ENCODE data around the gene ZBTB6.
A peak's percentile ranks its signal among the peaks of the same experiment; 100 is the strongest.

ZBTB6 gene

GRCh38 chr9:122946461-122947005, 33.4 kb upstream of the ZBTB6 start:
- no peak for ATAC-seq

GRCh38 chr9:122944960-122945888, 32.1 kb upstream of the ZBTB6 start:
- no peak for TF ChIP-seq ISL1 (CRISPR knock-in tag; IDR thresholded peaks at IDR 0.05)
- no peak for TF ChIP-seq ZFP30 (CRISPR knock-in tag; IDR thresholded peaks at IDR 0.05)
- TF ChIP-seq CSRNP3 (CRISPR knock-in tag; IDR thresholded peaks at IDR 0.05): no peak
- TF ChIP-seq PPARA (CRISPR knock-in tag; IDR thresholded peaks at IDR 0.05; ENCODE audit: borderline replicate concordance): no peak
- TF ChIP-seq SNAI2 (CRISPR knock-in tag; IDR thresholded peaks at IDR 0.05): no peak
- TF ChIP-seq PATZ1 (CRISPR knock-in tag; IDR thresholded peaks at IDR 0.05; ENCODE audit: borderline replicate concordance): no peak
- no peak for TF ChIP-seq CSDC2 (CRISPR knock-in tag; IDR thresholded peaks at IDR 0.05)
- TF ChIP-seq ESRRG (CRISPR knock-in tag; IDR thresholded peaks at IDR 0.05): no peak
- TF ChIP-seq ARNTL (CRISPR knock-in tag; IDR thresholded peaks at IDR 0.05; ENCODE audit: borderline replicate concordance, low read depth): no peak
- no peak for TF ChIP-seq TCF4 (CRISPR knock-in tag; IDR thresholded peaks at IDR 0.05; ENCODE audit: borderline replicate concordance)
- ATAC-seq: no peak

More at GRCh38 chr9:122946461-122947005, 33.4 kb upstream of the ZBTB6 start:
- TF ChIP-seq ZFP3 (CRISPR knock-in tag; IDR thresholded peaks at IDR 0.05): no peak
- no peak for TF ChIP-seq TSHZ2 (CRISPR knock-in tag; IDR thresholded peaks at IDR 0.05)

GRCh38 chr9:122941582-122942234, 28.6 kb upstream of the ZBTB6 start:
- no peak for TF ChIP-seq CSDC2 (CRISPR knock-in tag; IDR thresholded peaks at IDR 0.05)
- no peak for TF ChIP-seq PATZ1 (CRISPR knock-in tag; IDR thresholded peaks at IDR 0.05; ENCODE audit: borderline replicate concordance)
- no peak for TF ChIP-seq CSRNP3 (CRISPR knock-in tag; IDR thresholded peaks at IDR 0.05)
- TF ChIP-seq ZNF8 (CRISPR knock-in tag; IDR thresholded peaks at IDR 0.05): no peak
- TF ChIP-seq SNAI2 (CRISPR knock-in tag; IDR thresholded peaks at IDR 0.05): no peak
- TF ChIP-seq POU6F1 (CRISPR knock-in tag; IDR thresholded peaks at IDR 0.05; ENCODE audit: borderline replicate concordance, low read depth): no peak
- no peak for TF ChIP-seq PPARA (CRISPR knock-in tag; IDR thresholded peaks at IDR 0.05; ENCODE audit: borderline replicate concordance)
- no peak for TF ChIP-seq ZNF70 (CRISPR knock-in tag; IDR thresholded peaks at IDR 0.05)
- ATAC-seq: peak; percentile 63

Measured in SK-N-SH treated with all-trans-retinoic acid at 6 μM for 48 hours (cell line).